NCI-H526 (cell line): ENCODE data around the gene GMFB.

Experiments used
- DNase-seq, 2 experiments: peaks; one replicate each; lab custom pipeline; 2025; lab: John Stamatoyannopoulos, UW

The GMFB gene

GRCh38 chr14:54425537-54426274 is 63.1 kb downstream of the GMFB start:
- no peak for DNase-seq

GRCh38 chr14:54425068-54425467 is 63.7 kb downstream of the GMFB start:
- DNase-seq = no peak
